ENCODE data around the gene JMJD7.
A peak's percentile ranks its signal among the peaks of the same experiment; 100 is the strongest.

The JMJD7 gene

DNA sequence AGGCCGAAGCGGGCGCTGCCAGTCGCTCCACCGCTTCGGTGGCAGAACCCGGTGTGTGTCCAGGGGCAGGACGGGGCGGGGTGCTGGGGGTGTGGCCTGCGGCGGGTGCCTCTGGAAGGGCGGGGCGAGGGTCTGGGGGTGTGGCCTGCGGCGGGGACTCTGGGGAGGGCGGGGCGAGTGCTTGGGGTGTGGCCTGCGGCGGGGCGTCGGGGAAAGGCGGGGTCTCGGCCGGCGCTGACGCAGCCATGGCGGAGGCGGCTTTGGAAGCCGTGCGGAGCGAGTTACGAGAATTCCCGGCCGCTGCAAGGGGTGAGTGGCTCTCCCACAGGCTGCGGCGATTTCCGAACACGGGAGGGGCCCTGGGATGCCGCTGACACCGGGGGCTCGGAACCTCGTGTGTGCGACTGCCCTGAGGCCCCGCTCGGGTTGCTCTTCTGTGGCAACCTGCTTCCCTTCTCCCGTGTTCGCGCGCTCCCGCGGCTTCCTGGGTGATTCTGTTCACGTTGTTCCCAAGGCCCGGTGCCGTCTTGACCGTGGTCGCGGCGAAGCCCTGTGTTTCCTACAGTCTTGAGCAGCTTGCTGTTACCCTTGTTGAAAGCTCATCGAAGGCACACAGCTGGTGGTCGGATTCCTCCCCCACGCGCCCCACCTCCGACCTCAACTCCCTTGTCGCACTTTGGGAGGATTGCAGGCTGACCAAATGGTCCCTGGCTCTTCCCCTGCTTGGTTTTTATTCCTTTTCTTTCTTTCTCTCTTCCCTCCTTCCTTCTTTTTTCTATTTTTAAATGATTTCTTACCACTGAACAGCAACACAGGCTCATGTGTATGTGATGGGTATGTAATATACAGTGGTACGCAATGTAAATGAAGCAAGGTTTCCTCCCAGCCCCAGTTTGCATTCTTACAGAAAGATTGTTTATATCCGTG is at the start of gene JMJD7:
TSS of gene JMJD7 (plus strand) at position 213 of the 927 bp plus-strand sequence. CDS start at position 246, 33 bp downstream.
- peaks cover 9 to 70% (median 21%) of the 10 kb centered on the region in 11 experiments; a peak in 16 of 22 replicates for H4K20me1 ChIP-seq
- peaks cover 19 to 45% (median 28%) of the 10 kb centered on the region in 11 experiments; a peak in 20 of 22 replicates for H3K36me3 ChIP-seq
- H3K9me3 ChIP-seq (replicated peaks in 1 of 11): no peaks in the 10 kb centered on the region
- peak within 1 kb of the TSS; percentile 37 to 82 (median 76); a peak in 21 of 22 replicates for H3K27ac ChIP-seq
- H3K4me1 ChIP-seq: peaks cover 44 to 56% (median 54%) of the 10 kb centered on the region in 10 experiments
- peaks cover 0 to 13% (median 8%) of the 10 kb centered on the region in 11 experiments; a peak in 10 of 22 replicates for H3K27me3 ChIP-seq
- H3K9ac ChIP-seq: peak within 1 kb of the TSS; percentile 74 to 88 (median 84)
- peak within 1 kb of the TSS; percentile 93 to 100 (median 99) for H3K4me2 ChIP-seq
- H3K4me3 ChIP-seq: peak within 1 kb of the TSS; percentile 78 to 93 (median 84)
- no peak for TF ChIP-seq Cebpa-rat (IDR thresholded peaks at IDR 0.05)

DNA sequence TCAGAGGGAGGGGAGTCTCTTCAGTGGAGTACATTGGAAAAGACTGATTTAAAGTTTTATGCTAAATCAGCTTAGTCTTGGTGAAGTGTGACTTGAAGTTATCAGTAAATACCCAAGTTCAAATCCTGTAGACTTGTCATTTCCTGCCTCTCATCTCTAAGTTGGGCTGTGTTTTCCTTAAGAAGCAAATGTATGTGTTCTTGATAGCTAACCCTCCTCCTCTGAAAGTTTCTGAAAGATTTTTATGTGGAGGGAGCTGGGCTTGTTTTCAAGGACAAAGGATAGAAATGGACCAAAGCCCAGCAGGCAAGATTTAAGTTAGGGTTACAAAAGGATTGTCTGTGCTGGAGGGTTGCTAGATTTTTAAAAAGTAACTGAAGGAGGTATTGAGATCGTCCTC is 49.4 kb upstream of the JMJD7 start:
- H3K4me1 ChIP-seq: peaks cover 78 to 94% (median 91%) of the 10 kb centered on the region in 10 experiments
- no peaks in the 10 kb centered on the region for H3K36me3 ChIP-seq
- H4K20me1 ChIP-seq: peaks cover 0 to 11% (median 0%) of the 10 kb centered on the region in 11 experiments; a peak in 5 of 22 replicates
- peak overlapping the region in 2 of 11 experiments; percentile 5 to 26; a peak in 2 of 22 replicates for H3K27ac ChIP-seq
- H3K9me3 ChIP-seq (replicated peaks in 1 of 11): no peaks in the 10 kb centered on the region
- H3K4me2 ChIP-seq: peak overlapping the region; percentile 17 to 99 (median 94); a peak in 20 of 22 replicates
- TF ChIP-seq Cebpa-rat (IDR thresholded peaks at IDR 0.05): no peak
- no peaks in the 10 kb centered on the region for H3K27me3 ChIP-seq
- H3K9ac ChIP-seq: peak overlapping the region in 1 of 11 experiments; percentile 2; a peak in 1 of 22 replicates
- H3K4me3 ChIP-seq: no peak overlapping the region

DNA sequence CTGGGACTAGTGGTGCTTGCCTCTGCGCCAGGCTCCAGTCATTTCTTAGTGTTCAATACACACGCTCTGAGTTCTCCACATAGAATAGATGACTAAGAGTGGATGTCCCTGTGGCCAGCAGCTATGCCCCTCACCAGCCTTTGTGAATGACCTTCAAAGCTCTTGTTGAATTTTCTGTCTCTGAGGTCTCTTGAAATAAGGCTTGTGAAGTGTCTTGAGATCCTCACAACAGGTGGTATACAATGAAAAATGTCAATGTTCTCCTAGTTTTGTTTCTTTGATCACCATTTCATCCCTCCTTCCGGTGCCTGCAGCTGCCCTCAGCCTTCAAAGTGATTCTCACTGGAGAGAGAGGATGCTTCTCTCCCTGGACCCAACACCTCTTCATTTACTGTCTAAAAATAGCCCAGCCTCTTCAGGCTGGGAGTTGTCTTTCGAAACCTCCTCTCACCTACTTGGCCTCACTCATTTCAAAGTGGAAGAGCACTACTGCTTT is 48.2 kb upstream of the JMJD7 start:
- Histone ChIP-seq H3K9me3 (replicated peaks in 1 of 11) (no peaks in the 10 kb centered on the region), H3K27ac (peak overlapping the region in 7 of 11 experiments; percentile 38 to 89 (median 82); a peak in 11 of 22 replicates), H3K4me2 (peak overlapping the region; percentile 30 to 99 (median 92)), H4K20me1 (peaks cover 0 to 9% (median 0%) of the 10 kb centered on the region in 11 experiments; a peak in 2 of 22 replicates), H3K4me1 (peaks cover 80 to 99% (median 96%) of the 10 kb centered on the region in 10 experiments), H3K4me3 (no peak overlapping the region), H3K9ac (peak overlapping the region in 3 of 11 experiments; percentile 14 to 34 (median 29); a peak in 3 of 22 replicates), H3K36me3 (no peaks in the 10 kb centered on the region), H3K27me3 (no peaks in the 10 kb centered on the region)
- TF ChIP-seq Cebpa-rat (IDR thresholded peaks at IDR 0.05): no peak

DNA sequence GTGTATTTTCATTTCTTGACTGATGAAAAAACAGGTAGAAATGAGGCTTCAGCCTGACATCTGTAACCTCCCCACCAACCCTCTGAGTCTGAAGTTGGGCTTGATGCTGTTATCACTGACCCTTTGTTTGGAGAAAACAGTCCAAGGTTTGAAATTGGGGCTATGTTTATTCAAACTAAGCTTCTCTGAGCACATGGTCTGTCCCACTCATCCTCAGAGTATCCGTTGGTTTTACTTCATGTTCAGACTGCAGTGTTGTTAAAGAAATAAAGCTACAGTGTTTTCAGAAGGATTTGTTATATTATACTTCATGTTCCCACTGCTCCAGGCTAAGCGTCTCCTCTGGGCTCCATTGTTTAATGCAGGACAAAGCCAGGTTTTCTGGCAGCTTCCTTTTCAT is 47.6 kb upstream of the JMJD7 start:
- Histone ChIP-seq H3K9ac (peak overlapping the region in 4 of 11 experiments; percentile 5 to 34 (median 22); a peak in 3 of 22 replicates), H3K4me3 (no peak overlapping the region), H4K20me1 (peaks cover 0 to 8% (median 0%) of the 10 kb centered on the region in 11 experiments; a peak in 2 of 22 replicates), H3K4me2 (peak overlapping the region; percentile 30 to 99 (median 92)), H3K36me3 (no peaks in the 10 kb centered on the region), H3K27me3 (no peaks in the 10 kb centered on the region), H3K27ac (peak overlapping the region in 6 of 11 experiments; percentile 39 to 89 (median 82); a peak in 10 of 22 replicates), H3K9me3 (replicated peaks in 1 of 11) (no peaks in the 10 kb centered on the region), H3K4me1 (peaks cover 77 to 100% (median 92%) of the 10 kb centered on the region in 10 experiments)
- no peak for TF ChIP-seq Cebpa-rat (IDR thresholded peaks at IDR 0.05)

DNA sequence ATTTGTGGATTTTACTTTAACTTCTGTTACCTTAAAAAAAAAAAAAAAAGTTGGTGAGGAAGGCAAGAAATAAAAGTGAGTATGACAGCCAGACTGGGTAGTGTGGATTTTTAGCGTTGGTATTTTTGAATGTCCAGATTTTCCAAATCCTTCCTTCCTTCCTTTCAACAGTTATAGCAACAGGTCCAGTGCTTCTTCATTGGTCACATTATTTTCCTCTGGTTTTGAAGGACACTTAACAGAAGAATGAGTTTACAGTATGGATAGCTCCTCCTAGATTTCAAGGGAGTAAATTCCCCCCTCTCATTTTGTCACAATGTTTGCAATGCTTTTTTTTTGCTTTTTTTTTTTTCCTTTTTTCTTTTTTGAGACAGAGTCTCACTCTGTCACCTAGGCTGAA is 47.2 kb upstream of the JMJD7 start:
- H3K4me2 ChIP-seq: peak overlapping the region; percentile 30 to 99 (median 92); a peak in 19 of 22 replicates

DNA sequence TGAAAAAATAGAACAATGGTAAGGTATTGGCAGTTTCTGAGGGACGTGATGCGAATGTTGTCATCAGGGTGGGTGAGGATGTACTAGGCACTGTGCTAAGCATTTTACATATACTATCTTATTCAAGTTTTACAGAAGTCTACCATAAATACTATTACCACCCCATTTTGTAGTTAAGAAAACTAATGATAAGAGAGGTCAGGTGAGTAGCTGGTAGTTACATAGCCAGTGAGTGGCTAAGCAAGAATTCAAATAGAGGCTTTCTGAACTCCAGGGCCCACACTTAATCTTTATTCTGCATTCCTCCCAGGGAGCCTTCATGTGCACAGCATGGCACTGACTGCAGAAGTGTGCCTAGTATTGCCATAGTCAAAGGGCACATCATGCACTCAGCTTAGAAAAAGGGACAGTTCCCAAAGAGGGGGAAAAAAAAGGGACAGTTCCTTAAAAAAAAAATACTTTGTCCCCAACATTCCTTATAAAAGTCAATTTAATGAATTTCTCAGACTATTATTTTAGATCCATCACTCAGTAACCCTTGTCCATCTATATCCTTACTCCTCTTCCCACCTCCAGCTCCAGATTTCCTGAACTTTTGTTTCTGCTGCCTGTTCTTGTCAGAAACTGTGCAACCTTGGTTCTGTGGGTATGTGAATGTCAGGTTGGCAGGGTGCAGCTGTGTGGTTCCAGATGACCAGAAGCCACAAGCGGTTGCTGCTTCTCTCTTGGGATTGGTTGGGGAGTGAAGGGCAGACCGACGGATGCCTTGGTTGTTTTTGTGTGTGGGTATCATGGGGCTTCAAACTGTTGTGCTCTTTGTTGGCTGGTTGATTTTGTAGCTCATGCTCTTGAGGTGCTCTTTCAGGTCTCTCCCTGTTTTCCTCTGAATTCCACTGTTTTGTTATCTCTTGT is 45.3 kb upstream of the JMJD7 start:
- Histone ChIP-seq H3K36me3 (no peaks in the 10 kb centered on the region), H3K27me3 (no peaks in the 10 kb centered on the region), H3K4me1 (peaks cover 57 to 92% (median 78%) of the 10 kb centered on the region in 10 experiments), H3K9me3 (replicated peaks in 1 of 11) (no peaks in the 10 kb centered on the region), H4K20me1 (no peaks in the 10 kb centered on the region), H3K9ac (peak overlapping the region in 9 of 11 experiments; percentile 2 to 72 (median 65); a peak in 16 of 22 replicates), H3K4me2 (peak overlapping the region; percentile 24 to 99 (median 92); a peak in 21 of 22 replicates), H3K27ac (peak overlapping the region in 10 of 11 experiments; percentile 5 to 93 (median 80); a peak in 19 of 22 replicates), H3K4me3 (peak overlapping the region in 2 of 10 experiments; percentile 11 to 29; a peak in 3 of 20 replicates)
- TF ChIP-seq Cebpa-rat (IDR thresholded peaks at IDR 0.05): no peak; a peak in 1 of 22 replicates

More for the DNA sequence above, 47.2 kb upstream of the JMJD7 start:
- H3K4me3 ChIP-seq: no peak overlapping the region
- peak overlapping the region in 7 of 11 experiments; percentile 73 to 93 (median 83); a peak in 12 of 22 replicates for H3K27ac ChIP-seq
- peaks cover 0 to 4% (median 0%) of the 10 kb centered on the region in 11 experiments; a peak in 2 of 22 replicates for H4K20me1 ChIP-seq
- no peaks in the 10 kb centered on the region for H3K27me3 ChIP-seq
- no peaks in the 10 kb centered on the region for H3K36me3 ChIP-seq
- no peak for TF ChIP-seq Cebpa-rat (IDR thresholded peaks at IDR 0.05)
- peak overlapping the region in 3 of 11 experiments; percentile 5 to 34 (median 29); a peak in 2 of 22 replicates for H3K9ac ChIP-seq
- H3K9me3 ChIP-seq (replicated peaks in 1 of 11): no peaks in the 10 kb centered on the region
- H3K4me1 ChIP-seq: peaks cover 72 to 100% (median 87%) of the 10 kb centered on the region in 10 experiments

DNA sequence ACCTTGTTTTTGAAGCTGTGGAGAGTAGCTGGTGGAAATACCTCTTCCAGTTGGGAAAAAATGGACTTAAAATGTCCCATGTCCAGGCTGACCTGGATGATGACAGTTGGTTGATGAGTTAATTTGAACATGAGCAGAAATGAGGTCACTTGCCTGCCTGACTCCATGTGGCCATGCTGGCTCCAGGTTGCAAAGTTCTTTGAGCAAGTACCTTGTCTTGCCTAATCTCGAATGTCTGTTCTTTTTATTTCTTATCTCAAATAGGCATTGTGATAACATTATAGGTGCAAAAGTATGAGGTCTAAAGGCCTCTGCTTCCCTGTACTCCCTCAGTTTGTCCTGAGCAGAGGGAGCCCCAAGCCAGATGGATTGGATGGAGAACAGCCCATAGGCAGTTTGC is 44.6 kb upstream of the JMJD7 start:
- peak in 1 of 11 experiments; percentile 1; a peak in 1 of 22 replicates for TF ChIP-seq Cebpa-rat (IDR thresholded peaks at IDR 0.05)
- H3K36me3 ChIP-seq: no peaks in the 10 kb centered on the region
- H4K20me1 ChIP-seq: no peaks in the 10 kb centered on the region
- H3K4me2 ChIP-seq: peak overlapping the region; percentile 24 to 99 (median 92); a peak in 21 of 22 replicates
- peaks cover 57 to 92% (median 78%) of the 10 kb centered on the region in 10 experiments for H3K4me1 ChIP-seq
- H3K9me3 ChIP-seq (replicated peaks in 1 of 11): no peaks in the 10 kb centered on the region
- H3K27ac ChIP-seq: peak overlapping the region in 10 of 11 experiments; percentile 5 to 93 (median 80); a peak in 19 of 22 replicates
- H3K4me3 ChIP-seq: peak overlapping the region in 2 of 10 experiments; percentile 11 to 26; a peak in 4 of 20 replicates
- H3K27me3 ChIP-seq: no peaks in the 10 kb centered on the region
- H3K9ac ChIP-seq: peak overlapping the region in 9 of 11 experiments; percentile 2 to 72 (median 65); a peak in 16 of 22 replicates
